ENCODE results near the gene KY. TPM values are rescaled to one million over a fixed set of nuclear protein-coding genes. Genes with fewer than 3 reads are reported as not detected.
"Not testable (repeated sequence)": the region's sequence is repeated elsewhere in the genome, so short reads cannot be mapped to it uniquely, and the experiment has no call there.

Gene KY
- total RNA-seq, 3 donors from 2014 or later: 0.33 to 1.2 TPM; not detected in 1

DNA sequence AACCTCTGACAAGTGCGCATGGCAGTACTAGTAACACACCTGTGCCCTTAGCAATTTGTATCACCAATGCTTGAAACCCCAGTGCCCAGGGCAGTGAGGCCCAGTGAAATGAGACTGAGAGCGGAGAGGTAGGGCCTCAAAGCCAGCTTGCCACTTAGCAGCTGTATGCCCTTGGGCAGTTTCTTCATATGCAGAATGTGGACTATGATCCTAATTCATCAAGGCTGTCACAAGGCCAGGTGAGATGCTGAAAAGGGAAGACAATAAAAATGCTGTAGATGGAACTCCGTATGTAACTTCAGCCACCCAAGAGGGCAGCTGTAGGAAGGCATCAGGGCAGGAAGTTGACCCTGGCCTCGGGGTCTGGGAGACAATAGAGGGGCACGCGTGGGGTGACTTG lies 74.4 kb downstream of the KY start:
- H3K4me3 ChIP-seq: no peak overlapping the region
- peaks cover 0 to 8% of the 10 kb centered on the region in 2 donors for H3K9me3 ChIP-seq
- H3K27ac ChIP-seq: no peak overlapping the region
- intact Hi-C loops (cut with DNase I; ENCODE audit: low total_unique reads): no loop called here
- no peak for DNase-seq (ENCODE audit: low spot score in 2 of 2)
- TF ChIP-seq, protein P1, sequence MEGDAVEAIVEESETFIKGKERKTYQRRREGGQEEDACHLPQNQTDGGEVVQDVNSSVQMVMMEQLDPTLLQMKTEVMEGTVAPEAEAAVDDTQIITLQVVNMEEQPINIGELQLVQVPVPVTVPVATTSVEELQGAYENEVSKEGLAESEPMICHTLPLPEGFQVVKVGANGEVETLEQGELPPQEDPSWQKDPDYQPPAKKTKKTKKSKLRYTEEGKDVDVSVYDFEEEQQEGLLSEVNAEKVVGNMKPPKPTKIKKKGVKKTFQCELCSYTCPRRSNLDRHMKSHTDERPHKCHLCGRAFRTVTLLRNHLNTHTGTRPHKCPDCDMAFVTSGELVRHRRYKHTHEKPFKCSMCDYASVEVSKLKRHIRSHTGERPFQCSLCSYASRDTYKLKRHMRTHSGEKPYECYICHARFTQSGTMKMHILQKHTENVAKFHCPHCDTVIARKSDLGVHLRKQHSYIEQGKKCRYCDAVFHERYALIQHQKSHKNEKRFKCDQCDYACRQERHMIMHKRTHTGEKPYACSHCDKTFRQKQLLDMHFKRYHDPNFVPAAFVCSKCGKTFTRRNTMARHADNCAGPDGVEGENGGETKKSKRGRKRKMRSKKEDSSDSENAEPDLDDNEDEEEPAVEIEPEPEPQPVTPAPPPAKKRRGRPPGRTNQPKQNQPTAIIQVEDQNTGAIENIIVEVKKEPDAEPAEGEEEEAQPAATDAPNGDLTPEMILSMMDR (IDR thresholded peaks at IDR 0.05): no peak
- TF ChIP-seq POLR2A (IDR thresholded peaks at IDR 0.05): no peak
- no peak for TF ChIP-seq POLR2AphosphoS5 (IDR thresholded peaks at IDR 0.05)
- H3K4me1 ChIP-seq: no peaks in the 10 kb centered on the region
- H3K36me3 ChIP-seq: no peaks in the 10 kb centered on the region
- H3K27me3 ChIP-seq: no peaks in the 10 kb centered on the region

DNA sequence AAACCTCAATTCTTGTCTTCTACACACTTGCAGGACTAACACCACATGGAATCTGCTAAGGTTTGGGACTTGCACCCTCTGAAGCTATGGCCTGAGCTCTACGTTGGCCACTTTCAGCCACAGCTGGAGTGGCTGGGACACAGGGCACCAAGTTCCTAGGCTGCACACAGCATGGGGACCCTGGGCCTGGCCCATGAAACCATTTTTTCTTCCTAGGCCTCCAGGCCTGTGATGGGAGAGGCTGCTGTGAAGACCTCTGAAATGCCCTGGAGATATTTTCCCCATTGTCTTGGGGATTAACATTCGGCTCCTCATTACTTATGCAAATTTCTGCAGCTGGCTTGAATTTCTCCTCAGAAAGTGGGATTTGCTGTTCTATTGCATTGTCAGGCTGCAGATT lies 80.9 kb downstream of the KY start:
- H3K27ac ChIP-seq; H3K4me3 ChIP-seq; DNase-seq (ENCODE audit: low spot score in 2 of 2); intact Hi-C loops (cut with DNase I; ENCODE audit: low total_unique reads); H3K27me3 ChIP-seq; H3K36me3 ChIP-seq; H3K4me1 ChIP-seq: not testable (repeated sequence)
- H3K9me3 ChIP-seq: peaks cover 21 to 37% of the 10 kb centered on the region in 2 donors

DNA sequence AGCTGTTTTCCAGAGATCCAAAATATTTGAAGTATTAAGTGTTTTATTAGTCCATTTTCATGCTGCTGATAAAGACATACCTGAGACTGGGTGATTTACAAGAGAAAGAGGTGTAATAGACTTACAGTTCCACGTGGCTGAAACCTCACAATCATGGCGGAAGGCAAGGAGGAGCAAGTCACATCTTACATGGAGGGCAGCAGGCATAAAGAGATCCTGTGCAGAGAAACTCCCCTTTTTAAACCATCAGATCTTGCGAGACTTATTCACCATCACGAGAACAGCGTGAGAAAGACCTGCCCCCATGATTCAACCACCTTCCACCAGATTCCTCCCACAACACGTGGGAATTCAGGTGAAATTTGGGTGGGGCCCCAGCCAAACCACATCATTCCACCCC lies 82.0 kb downstream of the KY start:
- Histone ChIP-seq H3K4me3 (no peak overlapping the region), H3K9me3 (peaks cover 21 to 37% of the 10 kb centered on the region in 2 donors), H3K27me3 (no peaks in the 10 kb centered on the region), H3K36me3 (no peaks in the 10 kb centered on the region), H3K4me1 (no peaks in the 10 kb centered on the region), H3K27ac (no peak overlapping the region)
- intact Hi-C loops (cut with DNase I; ENCODE audit: low total_unique reads): no loop called here
- TF ChIP-seq, protein P1 (IDR thresholded peaks at IDR 0.05): no peak
- TF ChIP-seq POLR2AphosphoS5 (IDR thresholded peaks at IDR 0.05) (no peak), POLR2A (IDR thresholded peaks at IDR 0.05) (no peak)
- DNase-seq (ENCODE audit: low spot score in 2 of 2): no peak

DNA sequence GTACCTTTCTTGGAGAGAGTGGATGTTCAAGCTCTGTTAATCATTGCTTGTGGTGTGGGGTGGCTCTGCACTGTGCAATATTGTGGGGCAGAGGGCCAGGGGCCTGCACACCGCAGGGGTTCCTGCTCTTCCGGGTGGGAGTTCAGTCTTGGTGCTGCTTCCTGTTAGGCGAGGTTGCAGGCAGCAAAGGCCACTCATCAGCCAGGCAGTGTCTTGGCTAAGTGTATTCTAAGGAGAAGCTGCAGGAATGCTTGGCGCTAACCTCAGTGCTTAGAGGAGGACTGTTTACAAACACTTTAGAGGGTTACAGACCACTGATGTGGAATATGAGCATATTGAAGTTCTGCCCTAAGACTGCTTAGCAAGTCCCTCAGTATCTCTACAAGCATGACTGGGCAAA lies 83.2 kb downstream of the KY start:
- H3K4me3 ChIP-seq: no peak overlapping the region
- H3K36me3 ChIP-seq: no peaks in the 10 kb centered on the region
- H3K27me3 ChIP-seq: no peaks in the 10 kb centered on the region
- DNase-seq (ENCODE audit: low spot score in 2 of 2): no peak
- peaks cover 21 to 35% of the 10 kb centered on the region in 2 donors for H3K9me3 ChIP-seq
- intact Hi-C loops (cut with DNase I; ENCODE audit: low total_unique reads): no loop called here
- H3K27ac ChIP-seq: no peak overlapping the region
- no peak for TF ChIP-seq POLR2A (IDR thresholded peaks at IDR 0.05)
- TF ChIP-seq POLR2AphosphoS5 (IDR thresholded peaks at IDR 0.05): no peak
- TF ChIP-seq, protein P1 (IDR thresholded peaks at IDR 0.05): no peak
- H3K4me1 ChIP-seq: no peaks in the 10 kb centered on the region

DNA sequence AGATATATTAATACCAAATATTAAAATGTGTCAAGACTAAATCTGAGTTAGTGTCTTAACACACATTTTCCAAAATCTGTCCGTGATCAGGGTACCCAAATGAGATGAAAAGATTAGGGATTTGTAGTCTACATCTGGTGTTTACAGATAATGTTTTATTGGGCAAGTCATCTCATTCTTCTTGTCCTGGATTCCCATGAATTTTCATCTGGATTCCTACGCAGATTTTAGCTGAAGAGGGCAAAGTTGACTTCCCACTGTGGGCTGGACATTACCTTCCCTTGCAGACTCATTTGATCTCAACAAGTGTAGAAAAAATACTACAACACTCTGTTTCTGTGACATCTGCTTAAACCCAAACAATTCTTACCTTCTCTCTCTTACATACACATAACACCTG lies 85.8 kb downstream of the KY start:
- H3K4me1 ChIP-seq: no peaks in the 10 kb centered on the region
- no peak for TF ChIP-seq POLR2AphosphoS5 (IDR thresholded peaks at IDR 0.05)
- no peaks in the 10 kb centered on the region for H3K36me3 ChIP-seq
- DNase-seq (ENCODE audit: low spot score in 2 of 2): no peak
- no peak overlapping the region for H3K27ac ChIP-seq
- H3K9me3 ChIP-seq: peaks cover 11 to 16% of the 10 kb centered on the region in 2 donors
- intact Hi-C loops (cut with DNase I; ENCODE audit: low total_unique reads): no loop called here
- no peak overlapping the region for H3K4me3 ChIP-seq
- H3K27me3 ChIP-seq: no peaks in the 10 kb centered on the region

DNA sequence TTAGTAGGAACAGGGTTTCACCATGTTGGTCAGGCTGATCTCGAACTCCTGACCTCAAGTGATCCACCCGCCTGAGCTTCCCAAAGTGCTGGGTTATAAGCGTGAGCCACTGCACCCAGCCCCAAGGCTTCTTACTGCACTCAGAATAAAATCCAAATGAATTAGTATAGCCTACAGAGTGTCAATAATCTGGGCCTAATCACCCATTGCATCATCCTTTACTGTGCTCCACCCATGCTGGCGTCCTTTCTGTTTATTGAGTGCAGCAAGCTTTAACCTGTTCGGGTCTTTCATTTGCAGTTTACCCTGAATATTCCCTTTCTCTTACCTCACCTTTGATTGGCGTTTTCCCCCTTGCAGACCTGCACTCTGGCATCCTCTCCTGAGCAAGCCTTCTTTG lies 87.2 kb downstream of the KY start:
- Histone ChIP-seq H3K9me3 (peaks cover 0 to 2% of the 10 kb centered on the region in 2 donors), H3K27ac (no peak overlapping the region), H3K27me3 (no peaks in the 10 kb centered on the region), H3K4me3 (no peak overlapping the region), H3K4me1 (no peaks in the 10 kb centered on the region), H3K36me3 (no peaks in the 10 kb centered on the region)
- intact Hi-C loops (cut with DNase I; ENCODE audit: low total_unique reads): no loop called here
- DNase-seq (ENCODE audit: low spot score in 2 of 2): no peak
- TF ChIP-seq POLR2AphosphoS5 (IDR thresholded peaks at IDR 0.05) (no peak), POLR2A (IDR thresholded peaks at IDR 0.05) (no peak)
- TF ChIP-seq, protein P1 (IDR thresholded peaks at IDR 0.05): no peak

All from breast epithelium (tissue), 4 donors.